Keratinocyte (primary cell): Measurements from ENCODE around the gene TXN2. TPM values are rescaled to one million over a fixed set of nuclear protein-coding genes. Genes with fewer than 3 reads are reported as not detected.

Experiments used
- DNase-seq: peaks from one replicate; pipeline ENCODE4 v3.0.0-alpha.2; 2011; ENCODE audit warnings: low read depth, missing footprints, low spot score
- FAIRE-seq: peaks from 2 replicates; lab custom pipeline; 2011; peaks lifted over from hg19 to GRCh38; lab: Jason Lieb, UNC
- H2AFZ ChIP-seq: 2 replicates; pipeline ENCODE4 v1.6.0; 2012; ENCODE audit warnings: low read length, control low read depth, inconsistent platforms; ENCODE audit not compliant: control insufficient read depth
- H3K27ac ChIP-seq: 2 replicates; pipeline ENCODE4 v1.5.1; 2011; ENCODE audit warnings: low read length; ENCODE audit not compliant: control insufficient read depth, insufficient read depth
- H3K27me3 ChIP-seq: 3 replicates; pipeline ENCODE4 v1.6.0; 2011; ENCODE audit warnings: low read length; ENCODE audit not compliant: control insufficient read depth, insufficient read depth; ENCODE audit errors: extremely low read depth
- H3K36me3 ChIP-seq, 2 experiments: 2 replicates in 1 of 2; 3 replicates in 1 of 2; pipeline ENCODE4 v1.5.1; 2011; ENCODE audit warnings: low read length in 2 of 2, mild to moderate bottlenecking in 1 of 2; ENCODE audit not compliant: control insufficient read depth in 2 of 2, insufficient read depth in 2 of 2; ENCODE audit errors: extremely low read depth in 1 of 2
- H3K4me1 ChIP-seq: 3 replicates; pipeline ENCODE4 v1.5.1; 2011; ENCODE audit warnings: low read length; ENCODE audit not compliant: control insufficient read depth, insufficient read depth; ENCODE audit errors: extremely low read depth
- H3K4me2 ChIP-seq: 3 replicates; pipeline ENCODE4 v1.6.0; 2011; ENCODE audit warnings: low read depth, low read length; ENCODE audit not compliant: control insufficient read depth, insufficient read depth; ENCODE audit errors: extremely low read depth
- H3K4me3 ChIP-seq, 3 experiments: fragments of 200-600 bp in 1 of 3; sonication (generic) in 1 of 3; 2 replicates in 2 of 3; 3 replicates in 1 of 3; pipeline ENCODE4 v1.5.1; 2011 to 2016; ENCODE audit warnings: low read length in 3 of 3, mild to moderate bottlenecking in 3 of 3, control low read depth in 2 of 3, inconsistent platforms in 1 of 3, low read depth in 1 of 3, mixed read lengths in 1 of 3, mixed run types in 1 of 3, moderate library complexity in 1 of 3; ENCODE audit not compliant: control insufficient read depth in 2 of 3, insufficient read depth in 2 of 3; ENCODE audit errors: extremely low read depth in 1 of 3
- H3K79me2 ChIP-seq: 2 replicates; pipeline ENCODE4 v1.6.0; 2012; ENCODE audit warnings: low read length; ENCODE audit not compliant: control insufficient read depth, insufficient read depth
- H3K9ac ChIP-seq: 3 replicates; pipeline ENCODE4 v1.6.0; 2011; ENCODE audit warnings: low read length; ENCODE audit not compliant: control insufficient read depth, insufficient read depth; ENCODE audit errors: extremely low read depth
- H3K9me1 ChIP-seq: 3 replicates; pipeline ENCODE4 v1.6.0; 2011; ENCODE audit warnings: low read length; ENCODE audit not compliant: control insufficient read depth, insufficient read depth; ENCODE audit errors: extremely low read depth
- H3K9me3 ChIP-seq: 2 replicates; pipeline ENCODE4 v1.5.1; 2012; ENCODE audit warnings: low read depth, low read length; ENCODE audit not compliant: control insufficient read depth
- H4K20me1 ChIP-seq: 3 replicates; pipeline ENCODE4 v1.6.0; 2011; ENCODE audit warnings: low read length; ENCODE audit not compliant: control insufficient read depth, insufficient read depth; ENCODE audit errors: extremely low read depth
- EZH2 ChIP-seq: IDR thresholded peaks from one replicate; pipeline ENCODE4 v1.6.1; 2012; ENCODE audit warnings: inconsistent platforms, mild to moderate bottlenecking, low read length, moderate library complexity
- dilution Hi-C: fragments of 300-500 bp; cut with MboI; formaldehyde crosslinking; loops from one replicate; pipeline ENCODE4 v1.7.0; 2020; ENCODE audit warnings: low sequenced_read_pairs; ENCODE audit not compliant: extremely low pct_ligation_motif_present
- polyA plus RNA-seq, 5 experiments: library from polyadenylated mRNA; depleted of rRNA in 3 of 5; stranded (reverse) in 3 of 5; stranded (forward) in 1 of 5; unstranded in 1 of 5; fragments of >200 nt; gene quantifications; 1 replicate in 1 of 5; 2 replicates in 3 of 5; 3 replicates in 1 of 5; pipeline versions ENCODE4 v1.2.1 to v1.2.3, GENCODE V29; 2011 to 2012; ENCODE audit warnings: missing spikeins in 2 of 5, low read depth in 1 of 5, low replicate concordance in 1 of 5
- TF ChIP-seq, protein P1 (sequence below), 3 experiments: IDR thresholded peaks in 1 of 3; conservative IDR thresholded peaks in 1 of 3; optimal IDR thresholded peaks in 1 of 3; 2 replicates in 2 of 3; 3 replicates in 1 of 3; pipeline versions ENCODE3 to v1.5.1; 2011; ENCODE audit warnings: low read length in 3 of 3, mild to moderate bottlenecking in 3 of 3, moderate library complexity in 2 of 3, control low read depth in 1 of 3, inconsistent platforms in 1 of 3; ENCODE audit not compliant: insufficient read depth in 2 of 3; ENCODE audit errors: extremely low read depth in 1 of 3

The TXN2 gene
- polyA plus RNA-seq, 1 donor (not counting 4 experiments of a cell fraction or from before 2014, with no cell fraction given), result 95.9 TPM

DNA sequence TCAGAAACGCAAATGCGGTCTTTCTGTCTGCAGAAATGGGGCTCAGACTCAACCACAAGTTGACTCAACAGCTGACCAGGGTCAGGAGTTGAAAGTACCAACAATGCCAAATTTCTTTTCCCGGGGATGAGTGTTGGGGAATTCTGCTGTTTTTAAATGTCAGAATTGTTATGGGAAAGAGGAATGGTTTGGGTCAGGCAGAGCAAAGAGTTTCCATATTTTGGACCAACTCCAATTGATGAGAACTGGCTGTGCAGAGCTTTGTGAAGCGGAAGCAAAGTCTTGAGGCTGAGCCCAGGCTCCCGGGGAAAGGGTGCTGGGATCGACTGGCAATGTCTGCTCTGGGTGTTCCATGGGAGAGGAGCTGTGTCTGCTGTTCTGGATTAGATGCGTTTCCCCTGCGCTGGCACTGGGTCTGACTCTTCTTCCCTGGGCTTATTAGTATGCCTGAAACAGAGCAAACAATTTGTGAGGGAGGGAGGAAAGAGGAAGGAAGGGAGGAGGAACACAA, 36.2 kb downstream of the TXN2 start:
- H4K20me1 ChIP-seq, result no peaks in the 10 kb centered on the region
- H3K9me3 ChIP-seq, result no peaks in the 10 kb centered on the region
- no peaks in the 10 kb centered on the region for H3K36me3 ChIP-seq
- no peak overlapping the region for H3K4me3 ChIP-seq
- H3K79me2 ChIP-seq, result no peaks in the 10 kb centered on the region
- H3K27ac ChIP-seq, result no peak overlapping the region
- H2AFZ ChIP-seq, result peak overlapping the region; percentile 22
- no peaks in the 10 kb centered on the region for H3K9me1 ChIP-seq
- DNase-seq, result no peak
- H3K27me3 ChIP-seq, result no peaks in the 10 kb centered on the region
- peaks cover 15% of the 10 kb centered on the region for H3K4me1 ChIP-seq
- TF ChIP-seq EZH2, result no peak
- TF ChIP-seq, protein P1, sequence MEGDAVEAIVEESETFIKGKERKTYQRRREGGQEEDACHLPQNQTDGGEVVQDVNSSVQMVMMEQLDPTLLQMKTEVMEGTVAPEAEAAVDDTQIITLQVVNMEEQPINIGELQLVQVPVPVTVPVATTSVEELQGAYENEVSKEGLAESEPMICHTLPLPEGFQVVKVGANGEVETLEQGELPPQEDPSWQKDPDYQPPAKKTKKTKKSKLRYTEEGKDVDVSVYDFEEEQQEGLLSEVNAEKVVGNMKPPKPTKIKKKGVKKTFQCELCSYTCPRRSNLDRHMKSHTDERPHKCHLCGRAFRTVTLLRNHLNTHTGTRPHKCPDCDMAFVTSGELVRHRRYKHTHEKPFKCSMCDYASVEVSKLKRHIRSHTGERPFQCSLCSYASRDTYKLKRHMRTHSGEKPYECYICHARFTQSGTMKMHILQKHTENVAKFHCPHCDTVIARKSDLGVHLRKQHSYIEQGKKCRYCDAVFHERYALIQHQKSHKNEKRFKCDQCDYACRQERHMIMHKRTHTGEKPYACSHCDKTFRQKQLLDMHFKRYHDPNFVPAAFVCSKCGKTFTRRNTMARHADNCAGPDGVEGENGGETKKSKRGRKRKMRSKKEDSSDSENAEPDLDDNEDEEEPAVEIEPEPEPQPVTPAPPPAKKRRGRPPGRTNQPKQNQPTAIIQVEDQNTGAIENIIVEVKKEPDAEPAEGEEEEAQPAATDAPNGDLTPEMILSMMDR (optimal IDR thresholded peaks at IDR 0.05 in 1 of 3, IDR thresholded peaks at IDR 0.05 in 1 of 3, conservative IDR thresholded peaks at IDR 0.05 in 1 of 3; ENCODE audit: extremely low read depth in 1 of 3, insufficient read depth in 2 of 3, low read length in 3 of 3), result no peak
- dilution Hi-C loops, result no loop called here
- H3K9ac ChIP-seq, result no peak overlapping the region
- no peak for FAIRE-seq
- no peak overlapping the region for H3K4me2 ChIP-seq

DNA sequence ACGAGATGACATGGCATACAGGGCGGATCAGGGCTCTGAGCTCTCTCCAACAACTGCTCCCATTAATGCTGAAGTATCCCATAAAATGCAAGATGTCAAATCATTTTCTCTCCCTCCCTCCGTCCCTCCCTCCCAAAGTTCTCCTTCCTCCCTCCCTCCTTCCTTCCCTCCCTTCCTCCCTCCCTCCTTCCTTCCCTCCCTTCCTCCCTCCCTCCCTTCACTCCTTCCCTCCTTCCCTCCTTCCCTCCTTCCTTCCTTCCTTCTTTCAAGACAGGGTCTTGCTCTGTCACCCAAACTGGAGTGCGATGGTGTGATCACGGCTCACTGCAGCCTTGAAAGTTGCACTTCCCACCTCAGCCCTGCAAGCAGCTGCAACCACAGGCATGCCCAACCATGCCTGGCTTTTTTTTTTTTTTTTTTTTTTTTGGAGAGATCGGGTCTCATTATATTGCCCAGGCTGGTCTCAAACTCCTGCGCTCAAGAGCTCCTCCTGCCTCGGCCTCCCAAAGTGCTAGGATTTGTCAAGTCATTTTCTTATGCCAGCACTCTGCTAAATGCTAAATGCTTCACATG, 38.2 kb downstream of the TXN2 start:
- no peaks in the 10 kb centered on the region for H3K27me3 ChIP-seq
- TF ChIP-seq, protein P1 (optimal IDR thresholded peaks at IDR 0.05 in 1 of 3, IDR thresholded peaks at IDR 0.05 in 1 of 3, conservative IDR thresholded peaks at IDR 0.05 in 1 of 3; ENCODE audit: extremely low read depth in 1 of 3, insufficient read depth in 2 of 3, low read length in 3 of 3), result no peak
- TF ChIP-seq EZH2, result no peak
- H3K4me3 ChIP-seq, result no peak overlapping the region
- no peaks in the 10 kb centered on the region for H3K9me1 ChIP-seq
- no peak for DNase-seq
- H2AFZ ChIP-seq, result peak overlapping the region; percentile 47
- H3K4me2 ChIP-seq, result peak overlapping the region; percentile 1
- H3K79me2 ChIP-seq, result no peaks in the 10 kb centered on the region
- no peaks in the 10 kb centered on the region for H3K36me3 ChIP-seq
- H3K27ac ChIP-seq, result no peak overlapping the region
- no peaks in the 10 kb centered on the region for H3K9me3 ChIP-seq
- dilution Hi-C loops, result no loop called here
- FAIRE-seq, result peak; percentile 75
- no peak overlapping the region for H3K9ac ChIP-seq
- H4K20me1 ChIP-seq, result no peaks in the 10 kb centered on the region
- H3K4me1 ChIP-seq, result peaks cover 25% of the 10 kb centered on the region
